IMR-90 (cell line): ENCODE data around the gene CNTNAP3. TPM values are rescaled to one million over a fixed set of nuclear protein-coding genes. Genes with fewer than 3 reads are reported as not detected.
"Not testable (repeated sequence)": the region's sequence is repeated elsewhere in the genome, so short reads cannot be mapped to it uniquely, and the experiment has no call there.

ENCODE experiments used
- ATAC-seq: fragments of 200-7000 bp; cut with Tn5 transposase; 2 replicates; pipeline ENCODE4 v1.9.1; 2020; ENCODE audit warnings: low read depth, mild to moderate bottlenecking, moderate library complexity
- BruUV-seq: library from RNA; stranded (reverse); fragments of 400-500 nt; replicated peaks from 2 replicates; lab custom pipeline; 2021; lab: Mats Ljungman, UMichigan
- CTCF ChIA-PET: fragments of 300-600 bp; formaldehyde crosslinking; extraction: SDS; loops from one replicate; lab custom pipeline; 2021; ENCODE audit warnings: antibody characterized with exemption; lab: Yijun Ruan, JAX
- POLR2A ChIA-PET: fragments of 300-600 bp; sonication (Branson Sonifier 250); formaldehyde crosslinking; loops from one replicate; lab custom pipeline; 2022; ENCODE audit warnings: antibody characterized with exemption; ENCODE audit not compliant: unreplicated experiment; lab: Charles Lee
- DNase-seq: peaks from one replicate; pipeline ENCODE4 v3.0.0; 2013
- H2AFZ ChIP-seq: replicated peaks from 2 replicates; pipeline ENCODE3; 2013; ENCODE audit warnings: low read length, mild to moderate bottlenecking; ENCODE audit not compliant: poor library complexity
- H2AK5ac ChIP-seq: 2 replicates; pipeline ENCODE4 v1.6.1; 2013; ENCODE audit warnings: low read depth, low read length, inconsistent platforms
- H2AK9ac ChIP-seq: replicated peaks from 2 replicates; pipeline ENCODE3; 2013; ENCODE audit warnings: mild to moderate bottlenecking, low read depth, low read length, moderate library complexity; ENCODE audit not compliant: poor library complexity
- H2BK120ac ChIP-seq: 2 replicates; pipeline ENCODE4 v1.6.1; 2013; ENCODE audit warnings: low read depth, low read length, inconsistent platforms
- H2BK15ac ChIP-seq: 3 replicates; pipeline ENCODE4 v1.6.1; 2013; ENCODE audit warnings: low read depth, low read length, inconsistent platforms
- H2BK20ac ChIP-seq: 2 replicates; pipeline ENCODE4 v1.6.1; 2013; ENCODE audit warnings: low read depth, mild to moderate bottlenecking, inconsistent platforms, low read length, moderate library complexity
- H2BK5ac ChIP-seq: 2 replicates; pipeline ENCODE4 v1.6.1; 2013; ENCODE audit warnings: mild to moderate bottlenecking, low read depth, low read length, inconsistent platforms; ENCODE audit not compliant: poor library complexity, severe bottlenecking
- H3K14ac ChIP-seq: replicated peaks from 2 replicates; pipeline ENCODE4 v1.6.1; 2013; ENCODE audit warnings: low read depth, low read length, inconsistent platforms
- H3K18ac ChIP-seq: 2 replicates; pipeline ENCODE4 v1.6.1; 2013; ENCODE audit warnings: low read depth, low read length, control low read depth
- H3K23ac ChIP-seq: 2 replicates; pipeline ENCODE4 v1.6.1; 2013; ENCODE audit warnings: low read depth, low read length, inconsistent platforms
- H3K27ac ChIP-seq: 2 replicates; pipeline ENCODE4 v1.5.1; 2013; ENCODE audit warnings: mild to moderate bottlenecking, control low read depth, low read length; ENCODE audit not compliant: insufficient read depth
- H3K27me3 ChIP-seq: 2 replicates; pipeline ENCODE4 v1.6.1; 2013; ENCODE audit warnings: low read length; ENCODE audit not compliant: control insufficient read depth, insufficient read depth
- H3K36me3 ChIP-seq: 2 replicates; pipeline ENCODE4 v1.6.1; 2013; ENCODE audit warnings: low read length, mixed read lengths; ENCODE audit not compliant: control insufficient read depth, insufficient read depth
- H3K4ac ChIP-seq: 2 replicates; pipeline ENCODE4 v1.6.1; 2013; ENCODE audit warnings: low read depth, low read length, inconsistent platforms
- H3K4me1 ChIP-seq: 2 replicates; pipeline ENCODE4 v1.6.1; 2013; ENCODE audit warnings: low read length, mixed read lengths; ENCODE audit not compliant: control insufficient read depth, insufficient read depth
- H3K4me2 ChIP-seq: 2 replicates; pipeline ENCODE4 v1.6.1; 2013; ENCODE audit warnings: low read depth, mild to moderate bottlenecking, control low read depth, low read length, moderate library complexity
- H3K4me3 ChIP-seq: 2 replicates; pipeline ENCODE4 v1.5.1; 2013; ENCODE audit warnings: low read depth, mild to moderate bottlenecking, control low read depth, low read length, moderate library complexity; ENCODE audit not compliant: insufficient read depth
- H3K56ac ChIP-seq: 2 replicates; pipeline ENCODE4 v1.6.1; 2013; ENCODE audit warnings: low read length, inconsistent platforms; ENCODE audit not compliant: insufficient read depth; ENCODE audit errors: extremely low read depth
- H3K79me1 ChIP-seq, 2 experiments: 2 replicates each; pipeline ENCODE4 v1.6.1; 2013; ENCODE audit warnings: low read length in 2 of 2, inconsistent platforms in 1 of 2, low read depth in 1 of 2
- H3K9ac ChIP-seq: 2 replicates; pipeline ENCODE4 v1.6.1; 2013; ENCODE audit warnings: low read depth, low read length, control low read depth
- H3K9me1 ChIP-seq: 2 replicates; pipeline ENCODE4 v1.6.1; 2013; ENCODE audit warnings: low read length, inconsistent platforms; ENCODE audit not compliant: insufficient read depth
- H3K9me3 ChIP-seq: 2 replicates; pipeline ENCODE4 v1.6.1; 2013; ENCODE audit warnings: low read length; ENCODE audit not compliant: control insufficient read depth, insufficient read depth
- H4K20me1 ChIP-seq: 2 replicates; pipeline ENCODE4 v1.6.1; 2013; ENCODE audit warnings: low read length, inconsistent platforms; ENCODE audit not compliant: insufficient read depth
- H4K5ac ChIP-seq: 2 replicates; pipeline ENCODE4 v1.6.1; 2013; ENCODE audit warnings: mild to moderate bottlenecking, low read depth, low read length, control low read depth
- H4K8ac ChIP-seq, 2 experiments: 2 replicates each; pipeline ENCODE4 v1.6.1; 2013; ENCODE audit warnings: low read depth in 2 of 2, low read length in 2 of 2, control low read depth in 1 of 2, inconsistent platforms in 1 of 2
- H4K91ac ChIP-seq: 2 replicates; pipeline ENCODE4 v1.6.1; 2013; ENCODE audit warnings: low read depth, low read length, inconsistent platforms; ENCODE audit not compliant: insufficient read depth
- WGBS, 2 experiments: methylation state at CpG; one replicate each; pipeline versions ENCODE4 v1.1.5 to v1.1.7; 2013; ENCODE audit warnings: missing lambda C conversion rate in 2 of 2; ENCODE audit not compliant: insufficient read length in 1 of 2; ENCODE audit errors: extremely low coverage in 2 of 2; 5-methylcytosine and 5-hydroxymethylcytosine counted together
- dilution Hi-C: fragments of 300-500 bp; cut with HindIII; formaldehyde crosslinking; loops from one replicate; pipeline ENCODE4 v1.14.3; 2018; ENCODE audit warnings: low sequenced_read_pairs; ENCODE audit not compliant: unreplicated experiment
- in situ Hi-C: fragments of 300-500 bp; cut with MboI; formaldehyde crosslinking; loops from 3 replicates; pipeline ENCODE4 v1.14.3; 2019; ENCODE audit warnings: low sequenced_read_pairs, inconsistent platforms, mixed read lengths
- intact Hi-C: fragments of 100-400 bp; cut with micrococcal nuclease; formaldehyde crosslinking; loops from 2 replicates; pipeline ENCODE4 v1.10.0; 2022
- polyA plus RNA-seq, 3 experiments: library from polyadenylated mRNA; depleted of rRNA; stranded (reverse); fragments of >200 nt; gene quantifications; 2 replicates each; pipeline ENCODE4 v1.2.3, GENCODE V29; 2012; ENCODE audit warnings: low replicate concordance in 1 of 3
- total RNA-seq: library from RNA; depleted of rRNA; stranded (reverse); fragments of >200 nt; gene quantifications from 2 replicates; pipeline ENCODE4 v1.2.3, GENCODE V29; 2012

The CNTNAP3 gene
- total and polyA plus RNA-seq, 2 of the 4 experiments (the other 2 are of a cell fraction) = 0.90 to 1.2 TPM

DNA sequence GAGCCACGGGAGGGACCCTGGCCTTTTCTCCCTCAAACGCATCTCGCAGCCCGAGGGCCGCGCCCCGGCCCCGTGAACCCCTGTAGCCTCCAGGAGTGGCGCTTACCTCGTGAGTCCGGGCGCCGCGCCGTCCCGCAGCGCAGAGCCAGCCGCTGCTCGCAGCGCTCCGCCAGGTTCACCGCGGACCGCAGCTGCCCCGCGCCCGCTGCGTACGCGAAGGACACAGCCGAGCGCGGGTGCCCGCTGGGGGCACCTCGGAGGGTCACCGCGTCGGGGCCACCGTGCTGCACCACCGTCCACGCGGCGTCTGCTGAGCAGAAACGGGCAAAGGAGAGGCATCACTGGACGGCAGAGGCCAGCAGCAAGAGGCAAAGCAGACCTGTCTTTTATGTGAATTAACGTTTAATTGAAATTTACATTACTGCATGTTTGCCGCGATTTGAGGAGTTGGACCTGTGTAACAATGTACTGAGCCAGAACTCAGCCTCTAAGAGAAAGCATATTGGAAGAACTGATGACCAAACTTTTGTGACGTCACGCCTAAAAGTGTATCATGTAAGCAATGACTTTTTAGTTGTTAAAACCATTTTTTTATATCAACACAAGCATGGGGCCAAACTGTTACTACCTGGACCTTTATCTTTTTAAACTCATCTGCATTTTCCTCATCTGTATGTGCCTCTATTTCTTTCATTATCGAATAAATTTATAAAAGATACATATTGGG lies 155.0 kb downstream of the CNTNAP3 start:
- H4K5ac ChIP-seq, H3K23ac ChIP-seq, POLR2A ChIA-PET, H3K4ac ChIP-seq, H2BK120ac ChIP-seq, H4K8ac ChIP-seq, DNase-seq, H3K9me1 ChIP-seq, H2BK5ac ChIP-seq, H3K4me3 ChIP-seq, H3K27ac ChIP-seq, H2BK15ac ChIP-seq, H2AK9ac ChIP-seq, ATAC-seq, H3K4me2 ChIP-seq, H3K9ac ChIP-seq, intact Hi-C loops, H4K91ac ChIP-seq, H3K56ac ChIP-seq, CTCF ChIA-PET, H3K27me3 ChIP-seq, H3K18ac ChIP-seq, BruUV-seq, H2BK20ac ChIP-seq, H3K36me3 ChIP-seq, dilution Hi-C loops, H2AK5ac ChIP-seq, in situ Hi-C loops, H2AFZ ChIP-seq, H3K79me1 ChIP-seq, H3K4me1 ChIP-seq, H3K14ac ChIP-seq, H4K20me1 ChIP-seq, H3K9me3 ChIP-seq: not testable (repeated sequence)
- WGBS, 2 experiments = 13% methylated on average over 13 of the region's 51 CpGs; no CpG with 5 or more reads in 1 of the 2 experiments

GRCh38 chr9:39121401-39121800 lies 166.6 kb downstream of the CNTNAP3 start:
- H2BK5ac ChIP-seq, H2AK9ac ChIP-seq, H2BK120ac ChIP-seq, H2AFZ ChIP-seq, H3K79me1 ChIP-seq, POLR2A ChIA-PET, H2BK15ac ChIP-seq, BruUV-seq, H2AK5ac ChIP-seq, H3K4ac ChIP-seq, CTCF ChIA-PET, H3K4me3 ChIP-seq, H3K14ac ChIP-seq, H3K56ac ChIP-seq, dilution Hi-C loops, H3K9me3 ChIP-seq, H3K36me3 ChIP-seq, H4K91ac ChIP-seq, DNase-seq, H3K4me1 ChIP-seq, H3K18ac ChIP-seq, H4K20me1 ChIP-seq, intact Hi-C loops, H3K23ac ChIP-seq, H3K9me1 ChIP-seq, H3K27ac ChIP-seq, H4K8ac ChIP-seq, H2BK20ac ChIP-seq, in situ Hi-C loops, H3K27me3 ChIP-seq, H3K9ac ChIP-seq, H3K4me2 ChIP-seq, ATAC-seq, H4K5ac ChIP-seq: not testable (repeated sequence)
- no CpG with 5 or more reads among the region's 2 CpGs for WGBS, 2 experiments
